SJCRH30 (cell line): ENCODE results near the gene SLC5A7. TPM values are rescaled to one million over a fixed set of nuclear protein-coding genes. Genes with fewer than 3 reads are reported as not detected.

Experiments used
- DNase-seq, 2 experiments: peaks; one replicate each; pipeline ENCODE4 v3.0.0-alpha.2; 2015 to 2020
- H3K27ac ChIP-seq: fragments of 250-450 bp; sonication (Bioruptor Pico); 2 replicates; pipeline ENCODE4 v1.5.1; 2020; ENCODE audit warnings: mild to moderate bottlenecking, moderate library complexity
- H3K27me3 ChIP-seq: fragments of 250-450 bp; sonication (Bioruptor Pico); 2 replicates; pipeline ENCODE4 v1.5.1; 2020; ENCODE audit warnings: mild to moderate bottlenecking, moderate library complexity
- H3K36me3 ChIP-seq: fragments of 250-450 bp; sonication (Bioruptor Pico); 2 replicates; pipeline ENCODE4 v1.5.1; 2020; ENCODE audit warnings: mild to moderate bottlenecking, moderate library complexity
- H3K4me1 ChIP-seq: fragments of 250-450 bp; sonication (Bioruptor Pico); 2 replicates; pipeline ENCODE4 v1.5.1; 2020; ENCODE audit warnings: mild to moderate bottlenecking, moderate library complexity
- H3K4me3 ChIP-seq: fragments of 250-450 bp; sonication (Bioruptor Pico); 2 replicates; pipeline ENCODE4 v1.5.1; 2020; ENCODE audit warnings: mild to moderate bottlenecking, moderate library complexity
- H3K9me3 ChIP-seq: fragments of 250-450 bp; sonication (Bioruptor Pico); replicated peaks from 2 replicates; pipeline ENCODE4 v1.5.1; 2020; ENCODE audit warnings: mild to moderate bottlenecking, moderate library complexity
- total RNA-seq: library from RNA; depleted of rRNA; stranded (reverse); fragments of >200 nt; shearing (Covaris generic); gene quantifications from 2 replicates; pipeline ENCODE4 v1.2.3, GENCODE V29; 2014; rRNA removed

SLC5A7 gene
- not detected in 2 replicates for total RNA-seq

DNA sequence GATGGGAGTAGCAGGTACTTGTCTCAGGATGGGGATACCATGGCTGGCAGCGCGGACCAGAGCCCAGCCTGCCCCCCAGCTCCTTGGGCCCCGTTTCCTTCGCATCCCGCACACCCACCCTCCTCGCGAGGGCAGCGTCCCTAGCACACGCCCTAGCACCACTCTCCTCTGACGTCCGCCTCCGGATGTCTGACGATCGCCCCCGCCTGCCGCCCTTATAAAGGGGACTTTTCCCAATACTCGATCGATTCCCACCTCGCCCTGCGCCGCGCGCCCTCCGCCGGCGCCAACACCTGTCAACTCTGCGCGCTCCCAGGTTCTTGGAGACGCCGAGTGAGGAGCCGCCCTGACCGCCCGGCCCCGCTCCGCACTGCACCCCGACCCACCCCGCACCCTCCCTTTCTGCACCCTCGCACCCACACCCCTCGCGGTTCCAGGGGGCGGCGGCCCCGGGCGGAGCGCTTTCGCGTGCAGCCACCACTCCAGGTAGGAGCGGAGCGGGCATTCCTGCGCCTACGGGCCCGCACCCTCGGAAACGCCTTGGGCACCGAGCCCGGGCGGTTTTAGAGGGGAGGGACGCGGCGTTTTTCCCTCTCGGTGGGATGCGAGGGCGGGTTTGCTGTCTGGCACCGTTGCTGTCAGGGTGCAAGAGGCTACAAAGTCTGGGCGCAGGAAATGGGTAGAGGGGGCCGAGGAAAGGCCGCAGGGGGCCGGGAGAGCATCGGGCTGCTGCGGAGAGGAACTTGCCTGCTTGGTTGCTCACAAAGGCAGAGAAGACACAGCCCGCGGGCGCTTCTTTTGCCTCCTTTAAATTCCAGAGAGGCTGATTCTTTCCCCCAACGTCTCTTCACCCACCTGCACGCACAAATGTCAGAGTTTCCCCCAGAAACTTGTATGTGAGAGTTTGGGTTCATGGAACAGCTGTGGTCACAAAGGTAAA is at the start of gene SLC5A7:
TSS of gene SLC5A7 (plus strand) at position 247 of the 940 bp plus-strand sequence. CDS start 1,632 bp downstream, outside the sequence.
- Histone ChIP-seq H3K4me1 (no peaks in the 10 kb centered on the region), H3K4me3 (no peak within 1 kb of the TSS), H3K27ac (no peak within 1 kb of the TSS), H3K27me3 (no peaks in the 10 kb centered on the region; the same call in 1 of the 2 replicates), H3K36me3 (no peaks in the 10 kb centered on the region), H3K9me3 (no peaks in the 10 kb centered on the region)
- no peak for DNase-seq

DNA sequence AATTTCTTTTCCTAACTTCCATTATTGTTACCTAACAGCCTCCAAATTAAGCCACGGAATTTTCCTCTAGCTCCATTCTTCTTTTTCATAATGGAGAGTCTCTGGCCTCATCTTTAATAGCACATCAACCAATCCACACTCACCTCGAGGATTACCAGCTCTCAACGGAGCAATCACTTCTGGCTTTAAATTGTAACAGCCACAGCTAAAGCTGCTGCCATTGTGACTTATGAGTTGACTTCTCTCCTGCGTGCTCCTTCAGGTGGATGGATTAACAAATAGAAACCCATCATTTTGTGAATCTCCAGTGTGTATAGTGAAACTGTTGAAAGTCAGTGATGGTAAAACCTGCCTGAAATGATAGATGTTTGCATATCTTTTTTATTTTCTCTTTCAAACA is 24.9 kb upstream of the SLC5A7 start:
- H3K36me3 ChIP-seq, result no peaks in the 10 kb centered on the region; the same call in none of the 2 replicates
- no peak overlapping the region for H3K4me3 ChIP-seq
- H3K27me3 ChIP-seq, result no peaks in the 10 kb centered on the region
- H3K27ac ChIP-seq, result no peak overlapping the region
- no peaks in the 10 kb centered on the region for H3K4me1 ChIP-seq
- DNase-seq, result no peak
- no peaks in the 10 kb centered on the region for H3K9me3 ChIP-seq

- no peak overlapping the region for H3K4me3 ChIP-seq
- no peak for DNase-seq
- H3K9me3 ChIP-seq, result no peaks in the 10 kb centered on the region
- no peaks in the 10 kb centered on the region; the same call in 1 of the 2 replicates for H3K36me3 ChIP-seq
- H3K27me3 ChIP-seq, result no peaks in the 10 kb centered on the region
- no peaks in the 10 kb centered on the region for H3K4me1 ChIP-seq
- H3K27ac ChIP-seq, result no peak overlapping the region
Observed at GRCh38 chr2:107964185-107964584, 22.1 kb upstream of the SLC5A7 start.

DNA sequence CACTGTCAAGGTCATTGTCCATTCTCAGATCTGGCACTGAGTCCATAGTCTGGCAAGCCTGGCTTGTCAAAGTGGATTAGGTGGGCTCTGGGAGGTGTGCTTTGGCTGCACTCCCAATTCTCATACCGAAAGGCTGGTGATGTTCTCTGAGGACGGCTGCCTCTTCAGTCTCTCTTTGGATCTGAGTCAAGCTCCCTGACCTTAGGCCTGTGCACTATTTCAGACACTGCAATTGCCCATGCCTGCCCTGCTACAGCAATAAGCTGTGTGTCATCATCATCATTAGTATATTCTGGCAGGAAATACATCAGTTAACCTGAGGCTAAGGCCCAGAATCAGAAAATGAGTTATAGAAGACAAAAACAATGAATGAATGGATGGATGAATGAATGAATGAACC is 1.6 kb upstream of the SLC5A7 start:
- no peak for DNase-seq

GRCh38 chr2:107988108-107988507 is 1.8 kb downstream of the SLC5A7 start:
- Histone ChIP-seq H3K27ac (no peak overlapping the region), H3K4me3 (no peak overlapping the region), H3K4me1 (no peaks in the 10 kb centered on the region), H3K36me3 (no peaks in the 10 kb centered on the region), H3K9me3 (no peaks in the 10 kb centered on the region), H3K27me3 (no peaks in the 10 kb centered on the region; the same call in 1 of the 2 replicates)
- DNase-seq, result no peak

More for the DNA sequence above, 1.6 kb upstream of the SLC5A7 start:
- H3K4me3 ChIP-seq, result no peak overlapping the region
- no peaks in the 10 kb centered on the region for H3K36me3 ChIP-seq
- no peaks in the 10 kb centered on the region for H3K27me3 ChIP-seq
- no peak overlapping the region for H3K27ac ChIP-seq
- H3K9me3 ChIP-seq, result no peaks in the 10 kb centered on the region
- no peaks in the 10 kb centered on the region for H3K4me1 ChIP-seq

- H3K27me3 ChIP-seq, result no peaks in the 10 kb centered on the region; the same call in 1 of the 2 replicates
- no peaks in the 10 kb centered on the region for H3K36me3 ChIP-seq
- H3K9me3 ChIP-seq, result no peaks in the 10 kb centered on the region
- no peak overlapping the region for H3K4me3 ChIP-seq
- H3K4me1 ChIP-seq, result no peaks in the 10 kb centered on the region
- H3K27ac ChIP-seq, result no peak overlapping the region
- no peak for DNase-seq
Observed at GRCh38 chr2:107989445-107989844, 3.1 kb downstream of the SLC5A7 start.

DNA sequence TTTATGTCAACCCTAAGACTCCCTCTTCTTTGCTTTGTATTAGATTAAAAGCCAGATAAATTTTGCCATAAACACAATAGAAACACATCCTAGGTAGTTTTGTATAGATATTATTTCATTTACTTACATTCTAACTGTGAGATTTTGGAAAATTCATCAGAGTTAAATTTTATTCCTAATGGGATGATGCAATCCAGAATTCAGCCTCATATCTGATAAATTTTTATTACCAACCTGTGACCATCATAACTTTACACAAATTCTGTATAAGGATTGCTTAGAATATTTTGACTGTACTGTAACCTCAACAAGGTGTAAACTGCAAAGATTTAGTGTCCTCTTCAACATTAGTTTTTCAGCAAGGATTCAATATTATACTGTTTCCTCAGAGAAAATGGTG is 4.4 kb downstream of the SLC5A7 start:
- Histone ChIP-seq H3K4me1 (no peaks in the 10 kb centered on the region), H3K9me3 (no peaks in the 10 kb centered on the region), H3K27ac (no peak overlapping the region), H3K27me3 (no peaks in the 10 kb centered on the region; the same call in 1 of the 2 replicates), H3K36me3 (no peaks in the 10 kb centered on the region), H3K4me3 (no peak overlapping the region)
- DNase-seq, result no peak

DNA sequence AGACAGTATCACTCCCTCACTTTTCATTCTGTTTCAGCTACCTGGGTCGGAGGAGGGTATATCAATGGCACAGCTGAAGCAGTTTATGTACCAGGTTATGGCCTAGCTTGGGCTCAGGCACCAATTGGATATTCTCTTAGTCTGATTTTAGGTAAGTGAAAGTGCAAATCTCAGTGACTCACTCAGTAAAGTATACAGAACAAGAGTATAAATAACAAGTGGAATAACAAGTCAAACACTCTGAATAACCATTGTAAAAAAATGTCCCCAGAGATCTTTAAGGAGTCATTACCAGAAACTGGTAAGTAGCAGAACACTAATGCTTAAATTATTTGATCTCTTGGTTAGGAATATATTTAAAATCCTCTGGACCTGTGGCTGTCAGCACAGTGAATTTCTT is 5.7 kb downstream of the SLC5A7 start:
- DNase-seq, result no peak
- Histone ChIP-seq H3K9me3 (no peaks in the 10 kb centered on the region), H3K4me1 (no peaks in the 10 kb centered on the region), H3K27me3 (no peaks in the 10 kb centered on the region; the same call in 1 of the 2 replicates), H3K4me3 (no peak overlapping the region), H3K27ac (no peak overlapping the region), H3K36me3 (no peaks in the 10 kb centered on the region)

DNA sequence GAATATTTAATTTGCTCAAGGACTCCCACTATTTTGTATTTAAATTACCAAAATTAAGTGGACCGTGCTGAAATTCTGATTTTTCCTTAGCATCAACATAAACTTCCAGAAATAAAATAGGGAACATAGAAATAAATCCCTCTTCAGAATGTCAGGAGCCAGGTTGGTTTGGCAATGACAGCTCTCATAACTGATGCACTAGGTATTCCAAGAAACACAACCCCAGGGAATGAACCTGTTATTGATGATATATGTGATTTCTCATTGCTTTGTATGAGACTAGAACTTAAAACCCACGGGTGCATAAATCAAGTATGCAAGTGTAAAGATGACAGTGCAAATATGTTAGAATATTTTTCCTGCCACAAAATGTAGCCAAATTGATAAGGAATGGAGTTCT is 12.8 kb downstream of the SLC5A7 start:
- Histone ChIP-seq H3K36me3 (no peaks in the 10 kb centered on the region), H3K27ac (no peak overlapping the region), H3K4me1 (no peaks in the 10 kb centered on the region), H3K27me3 (no peaks in the 10 kb centered on the region), H3K4me3 (no peak overlapping the region), H3K9me3 (no peaks in the 10 kb centered on the region)
- no peak for DNase-seq

GRCh38 chr2:108010912-108011591 is 24.7 kb downstream of the SLC5A7 start:
- DNase-seq, result no peak
- Histone ChIP-seq H3K4me3 (no peak overlapping the region), H3K36me3 (no peaks in the 10 kb centered on the region), H3K4me1 (no peaks in the 10 kb centered on the region), H3K27me3 (no peaks in the 10 kb centered on the region), H3K9me3 (no peaks in the 10 kb centered on the region), H3K27ac (no peak overlapping the region)

DNA sequence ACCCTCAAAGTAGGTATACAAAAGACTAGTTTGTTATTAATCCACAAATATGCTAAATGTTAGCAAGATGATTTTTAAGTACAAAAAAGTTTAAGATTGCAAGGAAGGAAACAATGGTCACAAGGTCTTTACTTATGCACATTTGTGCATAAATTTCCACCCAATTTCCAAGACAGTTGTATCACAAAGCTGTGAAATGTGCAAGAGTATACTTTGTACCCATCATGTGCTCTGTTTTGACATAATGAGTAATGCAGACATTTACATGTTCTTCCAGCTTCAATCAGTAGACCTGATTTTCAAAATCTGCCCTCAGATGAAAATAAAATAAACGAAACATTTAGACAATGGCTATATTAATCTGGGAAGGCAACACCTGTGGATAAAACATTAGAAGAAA is 27.0 kb downstream of the SLC5A7 start:
- H3K4me3 ChIP-seq, result no peak overlapping the region
- H3K27ac ChIP-seq, result no peak overlapping the region
- H3K4me1 ChIP-seq, result no peaks in the 10 kb centered on the region
- H3K27me3 ChIP-seq, result no peaks in the 10 kb centered on the region
- DNase-seq, result no peak
- H3K36me3 ChIP-seq, result no peaks in the 10 kb centered on the region
- no peaks in the 10 kb centered on the region for H3K9me3 ChIP-seq

- Histone ChIP-seq H3K4me1 (no peaks in the 10 kb centered on the region), H3K36me3 (no peaks in the 10 kb centered on the region), H3K27ac (no peak overlapping the region), H3K4me3 (no peak overlapping the region), H3K27me3 (no peaks in the 10 kb centered on the region), H3K9me3 (no peaks in the 10 kb centered on the region)
- DNase-seq, result no peak
Observed at GRCh38 chr2:108022628-108023027, 36.3 kb downstream of the SLC5A7 start.

- H3K27ac ChIP-seq, result no peak overlapping the region
- no peaks in the 10 kb centered on the region for H3K4me1 ChIP-seq
- H3K9me3 ChIP-seq, result no peaks in the 10 kb centered on the region
- H3K4me3 ChIP-seq, result no peak overlapping the region
- DNase-seq, result no peak
- no peaks in the 10 kb centered on the region for H3K36me3 ChIP-seq
- H3K27me3 ChIP-seq, result no peaks in the 10 kb centered on the region
Observed at GRCh38 chr2:108023776-108024175, 37.5 kb downstream of the SLC5A7 start.

- no peak for DNase-seq
- Histone ChIP-seq H3K4me3 (no peak overlapping the region), H3K27ac (no peak overlapping the region), H3K27me3 (no peaks in the 10 kb centered on the region), H3K4me1 (no peaks in the 10 kb centered on the region), H3K9me3 (no peaks in the 10 kb centered on the region), H3K36me3 (no peaks in the 10 kb centered on the region)
Observed at GRCh38 chr2:108026092-108026794, 39.9 kb downstream of the SLC5A7 start.

GRCh38 chr2:108029496-108029895 is 43.2 kb downstream of the SLC5A7 start:
- Histone ChIP-seq H3K36me3 (no peaks in the 10 kb centered on the region), H3K9me3 (no peaks in the 10 kb centered on the region), H3K4me3 (no peak overlapping the region), H3K27ac (no peak overlapping the region), H3K27me3 (no peaks in the 10 kb centered on the region), H3K4me1 (no peaks in the 10 kb centered on the region)
- no peak for DNase-seq
